Stimulated activated CD4-positive, alpha-beta T cell treated with anti-CD3 and anti-CD28 coated beads, Interleukin-4, amount 100 ng/mL, for 24 hours (primary cell): ENCODE data around the gene OSTN.
"Not testable (repeated sequence)": the region's sequence is repeated elsewhere in the genome, so short reads cannot be mapped to it uniquely, and the experiment has no call there.

ENCODE experiments used
- DNase-seq: peaks from one replicate; pipeline ENCODE4 v3.0.0-alpha.2; 2020

OSTN gene

GRCh38 chr3:191235331-191236314, 36.6 kb downstream of the OSTN start:
- no peak for DNase-seq

GRCh38 chr3:191236646-191237045, 37.6 kb downstream of the OSTN start:
- DNase-seq = no peak

GRCh38 chr3:191237047-191237882, 38.2 kb downstream of the OSTN start:
- DNase-seq = no peak

GRCh38 chr3:191238321-191238817, 39.3 kb downstream of the OSTN start:
- DNase-seq = no peak

- no peak for DNase-seq
Observed at GRCh38 chr3:191239407-191240031, 40.5 kb downstream of the OSTN start.

- no peak for DNase-seq
Observed at GRCh38 chr3:191240486-191240885, 41.4 kb downstream of the OSTN start.

- no peak for DNase-seq
Observed at GRCh38 chr3:191244242-191244867, 45.3 kb downstream of the OSTN start.

- not testable (repeated sequence) for DNase-seq
Observed at GRCh38 chr3:191246034-191246433, 47.0 kb downstream of the OSTN start.

- DNase-seq = no peak
Observed at GRCh38 chr3:191246630-191247029, 47.6 kb downstream of the OSTN start.

- DNase-seq = no peak
Observed at GRCh38 chr3:191253089-191253799, 54.2 kb downstream of the OSTN start.

GRCh38 chr3:191254098-191254873, 55.2 kb downstream of the OSTN start:
- no peak for DNase-seq

- no peak for DNase-seq
Observed at GRCh38 chr3:191255156-191255555, 56.1 kb downstream of the OSTN start.

GRCh38 chr3:191256405-191256804, 57.4 kb downstream of the OSTN start:
- DNase-seq = no peak

GRCh38 chr3:191257286-191257685, 58.2 kb downstream of the OSTN start:
- DNase-seq = no peak

GRCh38 chr3:191259486-191259885, 60.4 kb downstream of the OSTN start:
- DNase-seq = no peak

GRCh38 chr3:191260431-191261303, 61.6 kb downstream of the OSTN start:
- DNase-seq = no peak

GRCh38 chr3:191261304-191261638, 62.2 kb downstream of the OSTN start:
- no peak for DNase-seq

GRCh38 chr3:191262650-191263049, 63.6 kb downstream of the OSTN start:
- no peak for DNase-seq

- no peak for DNase-seq
Observed at GRCh38 chr3:191263365-191263764, 64.3 kb downstream of the OSTN start.

GRCh38 chr3:191263850-191264249, 64.8 kb downstream of the OSTN start:
- DNase-seq = no peak
